ENCODE results near the gene EIF4A3. TPM values are rescaled to one million over a fixed set of nuclear protein-coding genes. Genes with fewer than 3 reads are reported as not detected.

Gene EIF4A3
- total and polyA plus RNA-seq, 12 donors: 16.2 to 51.0 (median 34.3) TPM

DNA sequence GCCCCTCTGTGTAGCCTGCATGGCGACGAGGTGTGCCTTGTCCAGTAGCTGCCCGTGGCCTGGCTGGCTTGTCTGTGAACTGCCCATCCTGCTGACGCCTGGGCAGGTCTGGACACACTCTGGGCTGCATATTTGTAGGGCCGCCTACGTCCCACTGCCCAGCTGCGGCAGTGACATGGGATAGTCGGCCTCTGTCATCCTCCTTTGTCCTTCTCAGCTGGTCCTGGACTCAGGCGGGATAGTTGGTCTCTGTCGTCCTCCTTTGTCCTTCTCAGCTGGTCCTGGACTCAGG, 37.4 kb upstream of the EIF4A3 start:
- Histone ChIP-seq H3K4me1 (peaks cover 0 to 22% (median 12%) of the 10 kb centered on the region in 9 donors), H3K9me3 (no peaks in the 10 kb centered on the region), H3K27ac (no peak overlapping the region), H3K4me3 (no peak overlapping the region), H3K36me3 (no peaks in the 10 kb centered on the region), H3K27me3 (peaks cover 0 to 10% (median 0%) of the 10 kb centered on the region in 7 donors)
- ATAC-seq (no peak), DNase-seq (no peak)
- WGBS, 2 donors: 81 to 86% methylated on average over 10 of the region's 10 CpGs
- TF ChIP-seq, protein P1, sequence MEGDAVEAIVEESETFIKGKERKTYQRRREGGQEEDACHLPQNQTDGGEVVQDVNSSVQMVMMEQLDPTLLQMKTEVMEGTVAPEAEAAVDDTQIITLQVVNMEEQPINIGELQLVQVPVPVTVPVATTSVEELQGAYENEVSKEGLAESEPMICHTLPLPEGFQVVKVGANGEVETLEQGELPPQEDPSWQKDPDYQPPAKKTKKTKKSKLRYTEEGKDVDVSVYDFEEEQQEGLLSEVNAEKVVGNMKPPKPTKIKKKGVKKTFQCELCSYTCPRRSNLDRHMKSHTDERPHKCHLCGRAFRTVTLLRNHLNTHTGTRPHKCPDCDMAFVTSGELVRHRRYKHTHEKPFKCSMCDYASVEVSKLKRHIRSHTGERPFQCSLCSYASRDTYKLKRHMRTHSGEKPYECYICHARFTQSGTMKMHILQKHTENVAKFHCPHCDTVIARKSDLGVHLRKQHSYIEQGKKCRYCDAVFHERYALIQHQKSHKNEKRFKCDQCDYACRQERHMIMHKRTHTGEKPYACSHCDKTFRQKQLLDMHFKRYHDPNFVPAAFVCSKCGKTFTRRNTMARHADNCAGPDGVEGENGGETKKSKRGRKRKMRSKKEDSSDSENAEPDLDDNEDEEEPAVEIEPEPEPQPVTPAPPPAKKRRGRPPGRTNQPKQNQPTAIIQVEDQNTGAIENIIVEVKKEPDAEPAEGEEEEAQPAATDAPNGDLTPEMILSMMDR (IDR thresholded peaks at IDR 0.05): no peak
- intact Hi-C loops (cut with DNase I): no loop called here

DNA sequence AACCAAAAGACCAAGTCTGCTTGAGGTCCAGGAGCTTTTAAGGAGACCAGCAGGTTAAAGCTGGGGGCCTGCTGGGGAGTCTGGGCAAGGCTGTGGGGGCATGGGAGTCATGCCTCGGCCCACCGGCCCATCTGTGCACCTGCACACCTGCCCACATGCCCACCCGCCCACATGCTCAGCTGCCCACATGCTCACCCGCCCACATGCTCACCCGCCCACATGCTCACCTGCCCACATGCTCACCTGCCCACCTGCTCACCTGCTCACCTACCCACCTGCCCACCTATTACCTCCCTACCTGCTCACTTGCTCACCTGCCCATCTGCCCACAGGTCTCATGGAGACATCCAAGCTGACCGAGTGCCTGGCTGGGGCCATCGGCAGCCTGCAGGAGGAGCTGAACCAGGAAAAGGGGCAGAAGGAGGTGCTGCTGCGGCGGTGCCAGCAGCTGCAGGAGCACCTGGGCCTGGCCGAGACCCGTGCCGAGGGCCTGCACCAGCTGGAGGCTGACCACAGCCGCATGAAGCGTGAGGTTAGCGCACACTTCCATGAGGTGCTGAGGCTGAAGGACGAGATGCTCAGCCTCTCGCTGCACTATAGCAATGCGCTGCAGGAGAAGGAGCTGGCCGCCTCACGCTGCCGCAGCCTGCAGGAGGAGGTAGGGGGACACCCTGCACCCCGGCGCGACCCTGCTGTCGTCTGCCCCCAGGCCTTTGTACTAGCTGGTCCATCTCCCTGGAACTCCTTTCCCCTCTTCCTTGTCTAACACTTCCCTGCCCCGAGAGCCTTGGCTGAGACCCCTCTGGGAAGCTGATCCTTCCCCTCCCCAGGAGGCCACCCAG, 36.9 kb upstream of the EIF4A3 start:
- H3K9me3 ChIP-seq: no peaks in the 10 kb centered on the region
- intact Hi-C loops (cut with DNase I): no loop called here
- H3K4me3 ChIP-seq: no peak overlapping the region
- WGBS, 2 donors: 82 to 89% methylated on average over 26 of the region's 26 CpGs
- H3K27me3 ChIP-seq: peaks cover 0 to 6% (median 0%) of the 10 kb centered on the region in 7 donors
- DNase-seq: no peak
- peaks cover 0 to 19% (median 12%) of the 10 kb centered on the region in 9 donors for H3K4me1 ChIP-seq
- TF ChIP-seq, protein P1 (IDR thresholded peaks at IDR 0.05): no peak
- no peaks in the 10 kb centered on the region for H3K36me3 ChIP-seq
- no peak for ATAC-seq
- no peak overlapping the region for H3K27ac ChIP-seq

DNA sequence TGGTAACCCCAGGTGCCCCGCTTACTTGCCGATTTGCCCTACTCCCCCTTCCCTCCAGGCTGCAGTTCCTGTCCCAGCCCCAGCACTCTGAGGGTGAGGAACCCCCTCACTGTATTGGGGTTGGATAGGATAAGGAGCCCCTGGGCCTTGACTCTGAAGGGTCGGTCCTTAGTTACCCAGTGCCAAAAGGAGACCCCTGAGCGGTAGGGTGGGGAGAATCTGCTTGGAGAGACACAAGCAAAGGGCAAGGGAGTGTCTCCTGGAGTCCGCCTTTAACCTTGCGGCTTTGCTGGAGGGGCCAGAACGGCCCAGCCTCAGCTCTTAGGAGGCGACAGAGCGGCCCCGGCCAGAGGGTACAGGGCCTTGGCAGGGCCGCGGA, 35.9 kb upstream of the EIF4A3 start:
- 89 to 92% methylated on average over 12 of the region's 12 CpGs for WGBS, 2 donors
- H3K36me3 ChIP-seq: no peaks in the 10 kb centered on the region
- ATAC-seq (no peak), DNase-seq (no peak)
- no peak overlapping the region for H3K27ac ChIP-seq
- TF ChIP-seq, protein P1 (IDR thresholded peaks at IDR 0.05): no peak
- H3K4me1 ChIP-seq: peaks cover 0 to 10% (median 5%) of the 10 kb centered on the region in 9 donors
- H3K9me3 ChIP-seq: no peaks in the 10 kb centered on the region
- intact Hi-C loops (cut with DNase I): no loop called here
- peaks cover 0 to 6% (median 0%) of the 10 kb centered on the region in 7 donors for H3K27me3 ChIP-seq
- no peak overlapping the region for H3K4me3 ChIP-seq

DNA sequence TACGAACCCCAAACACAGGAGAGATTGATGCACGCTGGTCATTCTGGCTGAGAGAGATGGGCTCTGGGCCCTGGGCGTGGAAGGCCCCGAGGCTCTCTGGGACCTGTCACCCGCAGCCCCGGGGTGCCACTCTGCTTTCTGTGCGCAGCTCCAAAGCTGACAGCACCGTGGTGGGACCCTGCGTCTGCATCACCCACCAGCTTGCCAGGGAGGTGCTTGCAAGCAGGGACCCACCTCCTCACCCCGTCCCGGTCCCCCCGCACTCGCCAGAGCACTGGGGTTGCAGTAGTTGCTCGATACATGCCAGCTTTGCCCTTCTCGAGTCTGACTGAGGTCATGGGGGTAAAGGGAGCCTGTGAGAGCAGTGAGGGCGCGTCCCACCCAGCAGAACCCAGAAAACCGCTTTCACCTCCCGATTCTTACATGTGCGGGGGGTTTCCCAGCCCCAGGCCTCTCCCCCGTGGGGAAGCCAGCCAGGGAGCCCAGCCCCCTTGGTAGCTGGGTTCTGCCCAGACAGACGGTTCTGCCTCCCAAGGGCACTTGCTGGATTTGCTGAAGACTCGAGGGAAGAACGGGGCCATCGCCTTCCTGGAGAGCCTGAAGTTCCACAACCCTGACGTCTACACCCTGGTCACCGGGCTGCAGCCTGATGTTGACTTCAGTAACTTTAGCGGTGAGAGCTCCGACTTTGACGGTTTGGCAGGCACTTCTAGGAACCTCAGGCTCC, 35.4 kb upstream of the EIF4A3 start:
- peaks cover 0 to 5% (median 0%) of the 10 kb centered on the region in 9 donors for H3K4me1 ChIP-seq
- no peak overlapping the region for H3K27ac ChIP-seq
- DNase-seq: no peak
- WGBS, 2 donors: 87 to 91% methylated on average over 30 of the region's 30 CpGs
- H3K9me3 ChIP-seq: no peaks in the 10 kb centered on the region
- TF ChIP-seq, protein P1 (IDR thresholded peaks at IDR 0.05): no peak
- H3K27me3 ChIP-seq: peaks cover 0 to 6% (median 0%) of the 10 kb centered on the region in 7 donors
- H3K4me3 ChIP-seq: no peak overlapping the region
- ATAC-seq: no peak
- H3K36me3 ChIP-seq: no peaks in the 10 kb centered on the region
- intact Hi-C loops (cut with DNase I): no loop called here

All from heart right ventricle (tissue), 16 donors.